IPS-15b (cell line): ENCODE results near the gene PLCL1.
"Not testable (repeated sequence)": the region's sequence is repeated elsewhere in the genome, so short reads cannot be mapped to it uniquely, and the experiment has no call there.

Experiments used
- H3K27me3 ChIP-seq: one replicate; pipeline ENCODE4 v1.6.1; 2013; ENCODE audit warnings: low read length; ENCODE audit not compliant: control insufficient read depth, insufficient read depth
- H3K36me3 ChIP-seq: one replicate; pipeline ENCODE4 v1.6.1; 2013; ENCODE audit warnings: low read length; ENCODE audit not compliant: control insufficient read depth, insufficient read depth
- H3K4me1 ChIP-seq: one replicate; pipeline ENCODE4 v1.6.1; 2013; ENCODE audit warnings: mild to moderate bottlenecking, low read length; ENCODE audit not compliant: control insufficient read depth, insufficient read depth
- H3K4me3 ChIP-seq: one replicate; pipeline ENCODE4 v1.5.1; 2013; ENCODE audit warnings: low read depth, low read length
- H3K9ac ChIP-seq: one replicate; pipeline ENCODE4 v1.6.1; 2013; ENCODE audit warnings: low read depth, mild to moderate bottlenecking, low read length
- H3K9me3 ChIP-seq: one replicate; pipeline ENCODE4 v1.6.1; 2013; ENCODE audit warnings: mild to moderate bottlenecking, low read length; ENCODE audit not compliant: control insufficient read depth, insufficient read depth

PLCL1 gene

GRCh38 chr2:198177040-198177439 lies 372.6 kb downstream of the PLCL1 start:
- no peaks in the 10 kb centered on the region for H3K9me3 ChIP-seq

GRCh38 chr2:198178766-198179165 lies 374.4 kb downstream of the PLCL1 start:
- Histone ChIP-seq H3K4me1 (no peaks in the 10 kb centered on the region), H3K36me3 (no peaks in the 10 kb centered on the region), H3K4me3 (no peak overlapping the region), H3K9me3 (no peaks in the 10 kb centered on the region), H3K27me3 (no peaks in the 10 kb centered on the region), H3K9ac (no peak overlapping the region)

More at GRCh38 chr2:198177040-198177439, 372.6 kb downstream of the PLCL1 start:
- Histone ChIP-seq H3K4me1 (no peaks in the 10 kb centered on the region), H3K27me3 (no peaks in the 10 kb centered on the region), H3K36me3 (no peaks in the 10 kb centered on the region), H3K4me3 (no peak overlapping the region), H3K9ac (no peak overlapping the region)

- Histone ChIP-seq H3K4me1 (no peaks in the 10 kb centered on the region), H3K9me3 (no peaks in the 10 kb centered on the region), H3K4me3 (no peak overlapping the region), H3K9ac (no peak overlapping the region), H3K27me3 (no peaks in the 10 kb centered on the region), H3K36me3 (no peaks in the 10 kb centered on the region)
Observed at GRCh38 chr2:198186257-198186656, 381.9 kb downstream of the PLCL1 start.

GRCh38 chr2:198187841-198188240 lies 383.4 kb downstream of the PLCL1 start:
- H3K4me3 ChIP-seq = no peak overlapping the region
- no peaks in the 10 kb centered on the region for H3K36me3 ChIP-seq
- H3K9ac ChIP-seq = no peak overlapping the region
- H3K9me3 ChIP-seq = no peaks in the 10 kb centered on the region
- no peaks in the 10 kb centered on the region for H3K4me1 ChIP-seq
- no peaks in the 10 kb centered on the region for H3K27me3 ChIP-seq

GRCh38 chr2:198188982-198189381 lies 384.6 kb downstream of the PLCL1 start:
- Histone ChIP-seq H3K4me3 (no peak overlapping the region), H3K9ac (no peak overlapping the region), H3K27me3 (no peaks in the 10 kb centered on the region), H3K36me3 (no peaks in the 10 kb centered on the region), H3K4me1 (no peaks in the 10 kb centered on the region), H3K9me3 (no peaks in the 10 kb centered on the region)

GRCh38 chr2:198191651-198192050 lies 387.3 kb downstream of the PLCL1 start:
- Histone ChIP-seq H3K27me3 (no peaks in the 10 kb centered on the region), H3K4me3 (no peak overlapping the region), H3K9ac (no peak overlapping the region), H3K36me3 (no peaks in the 10 kb centered on the region), H3K9me3 (no peaks in the 10 kb centered on the region), H3K4me1 (no peaks in the 10 kb centered on the region)

- H3K4me1 ChIP-seq, H3K27me3 ChIP-seq, H3K9me3 ChIP-seq, H3K9ac ChIP-seq, H3K36me3 ChIP-seq, H3K4me3 ChIP-seq: not testable (repeated sequence)
Observed at GRCh38 chr2:198196556-198196955, 392.2 kb downstream of the PLCL1 start.
